Gastrocnemius medialis (tissue), 4 donors: ENCODE data around the gene CYTH3.

ENCODE experiments used
- CTCF ChIP-seq, 5 experiments: fragments of 450-650 bp in 3 of 5; fragments of 200-600 bp in 2 of 5; sonication (generic) in 2 of 5; IDR thresholded peaks in 4 of 5; conservative IDR thresholded peaks in 1 of 5; 1 replicate in 4 of 5; 2 replicates in 1 of 5; pipeline ENCODE4 v1.5.1; 2016 to 2019; ENCODE audit warnings: antibody characterized with exemption in 5 of 5, mild to moderate bottlenecking in 3 of 5, moderate library complexity in 3 of 5
- POLR2A ChIP-seq, 2 donors: fragments of 450-650 bp; IDR thresholded peaks; one replicate each; pipeline ENCODE4 v1.6.1; 2017; ENCODE audit warnings: antibody characterized with exemption in 2 of 2, mild to moderate bottlenecking in 2 of 2, moderate library complexity in 2 of 2

GRCh38 chr7:6271694-6272440 is 557 bp downstream of the CYTH3 start:
- TF ChIP-seq CTCF (IDR thresholded peaks at IDR 0.05 in 4 of 5, conservative IDR thresholded peaks at IDR 0.05 in 1 of 5) (no peak), POLR2A (IDR thresholded peaks at IDR 0.05) (no peak)
